HepG2 (cell line): ENCODE measurements around the gene TULP3. TPM values are rescaled to one million over a fixed set of nuclear protein-coding genes. Genes with fewer than 3 reads are reported as not detected.

ENCODE experiments used
- ARNTL ChIP-seq: sonication (generic); formaldehyde crosslinking; IDR thresholded peaks from 2 replicates; pipeline ENCODE4 v1.4.0; 2020; ENCODE audit warnings: mild to moderate bottlenecking, missing genetic modification reagents
- ETV5 ChIP-seq: IDR thresholded peaks from 2 replicates; pipeline ENCODE4 v1.6.1; 2018; ENCODE audit warnings: missing biosample characterization, missing genetic modification reagents, inconsistent platforms, borderline replicate concordance
- FOXP1 ChIP-seq, 2 experiments: fragments of 450-650 bp in 1 of 2; IDR thresholded peaks; 2 replicates each; pipeline ENCODE4 v1.6.1; 2017 to 2018; ENCODE audit warnings: antibody characterized with exemption in 1 of 2
- GATAD2A ChIP-seq: IDR thresholded peaks from 2 replicates; pipeline ENCODE4 v1.6.1; 2016
- HOXD1 ChIP-seq: sonication (generic); formaldehyde crosslinking; IDR thresholded peaks from 2 replicates; pipeline ENCODE4 v1.5.0; 2020; ENCODE audit warnings: missing genetic modification reagents
- MBNL3 ChIP-seq: fragments of 250-450 bp; sonication (Bioruptor Pico); conservative IDR thresholded peaks from 2 replicates; pipeline ENCODE4 v1.8.0; 2022; ENCODE audit warnings: mild to moderate bottlenecking, inconsistent platforms
- MTF2 ChIP-seq: sonication (generic); formaldehyde crosslinking; IDR thresholded peaks from 2 replicates; pipeline ENCODE4 v1.5.0; 2020; ENCODE audit warnings: missing genetic modification reagents, borderline replicate concordance
- NFYC ChIP-seq: IDR thresholded peaks from 2 replicates; pipeline ENCODE4 v1.6.1; 2016; ENCODE audit warnings: missing genetic modification reagents, missing compliant biosample characterization
- NRL ChIP-seq: sonication (generic); formaldehyde crosslinking; IDR thresholded peaks from 2 replicates; pipeline ENCODE4 v1.5.0; 2020; ENCODE audit warnings: missing genetic modification reagents, mild to moderate bottlenecking, moderate library complexity, borderline replicate concordance
- PAF1 ChIP-seq: IDR thresholded peaks from 2 replicates; pipeline ENCODE4 v1.6.1; 2016; ENCODE audit warnings: missing genetic modification reagents, missing compliant biosample characterization
- PHF20 ChIP-seq: sonication (generic); formaldehyde crosslinking; IDR thresholded peaks from 2 replicates; pipeline ENCODE4 v1.5.0; 2020; ENCODE audit warnings: mild to moderate bottlenecking, missing genetic modification reagents
- RBFOX2 ChIP-seq: fragments of 200-400 bp; formaldehyde crosslinking; IDR thresholded peaks from 2 replicates; pipeline ENCODE4 v1.6.1; 2017; ENCODE audit warnings: low read depth, mild to moderate bottlenecking, low read length
- ZNF124 ChIP-seq: sonication (generic); formaldehyde crosslinking; IDR thresholded peaks from 2 replicates; pipeline ENCODE4 v1.4.0; 2020; ENCODE audit warnings: missing genetic modification reagents
- ZNF232 ChIP-seq: sonication (generic); formaldehyde crosslinking; IDR thresholded peaks from 2 replicates; pipeline ENCODE4 v1.4.0; 2020; ENCODE audit warnings: missing genetic modification reagents, borderline replicate concordance
- ZNF317 ChIP-seq: sonication (generic); formaldehyde crosslinking; IDR thresholded peaks from 2 replicates; pipeline ENCODE4 v1.5.0; 2020; ENCODE audit warnings: mild to moderate bottlenecking, missing genetic modification reagents
- ZNF367 ChIP-seq: sonication (generic); formaldehyde crosslinking; IDR thresholded peaks from 2 replicates; pipeline ENCODE4 v1.4.0; 2020; ENCODE audit warnings: missing genetic modification reagents, borderline replicate concordance
- ZNF777 ChIP-seq: sonication (generic); formaldehyde crosslinking; IDR thresholded peaks from 2 replicates; pipeline ENCODE4 v1.4.0; 2020; ENCODE audit warnings: missing genetic modification reagents
- ZNF891 ChIP-seq: sonication (generic); formaldehyde crosslinking; IDR thresholded peaks from 2 replicates; pipeline ENCODE4 v1.5.0; 2020; ENCODE audit warnings: mild to moderate bottlenecking, missing genetic modification reagents
- polyA plus RNA-seq, 8 experiments: library from polyadenylated mRNA; depleted of rRNA in 3 of 8; stranded (reverse) in 7 of 8; unstranded in 1 of 8; fragments of >200 nt; fragmentation: Illumina TruSeq in 4 of 8; extraction: Trizol in 4 of 8; gene quantifications; 2 replicates each; pipeline versions ENCODE4 v1.2.1 to v1.2.3, GENCODE V29; 2011 to 2016; ENCODE audit warnings: low read depth in 4 of 8, missing spikeins in 1 of 8, mixed read lengths in 1 of 8; ENCODE audit not compliant: insufficient read depth in 1 of 8
- total RNA-seq, 5 experiments: library from RNA; depleted of rRNA; stranded (reverse); fragments of >200 nt; fragmentation: Illumina TruSeq; extraction: Trizol; gene quantifications; 2 replicates each; pipeline ENCODE4 v1.2.3, GENCODE V29; 2016; ENCODE audit warnings: low read depth in 1 of 5
- TF ChIP-seq, protein P1 (sequence below): IDR thresholded peaks from 2 replicates; pipeline ENCODE4 v1.6.1; 2018; ENCODE audit warnings: missing genetic modification reagents, mild to moderate bottlenecking, missing compliant biosample characterization
- TF ChIP-seq, protein P2 (sequence below): sonication (generic); formaldehyde crosslinking; IDR thresholded peaks from 2 replicates; pipeline ENCODE4 v1.4.0; 2020; ENCODE audit warnings: missing genetic modification reagents, mild to moderate bottlenecking, borderline replicate concordance
- TF ChIP-seq, protein P3 (sequence below): sonication (generic); formaldehyde crosslinking; IDR thresholded peaks from 2 replicates; pipeline ENCODE4 v1.8.0; 2022; ENCODE audit warnings: missing genetic modification reagents, mild to moderate bottlenecking, borderline replicate concordance
- TF ChIP-seq, protein P4 (sequence below): sonication (generic); formaldehyde crosslinking; IDR thresholded peaks from 2 replicates; pipeline ENCODE4 v1.4.0; 2020; ENCODE audit warnings: missing genetic modification reagents, borderline replicate concordance
- TF ChIP-seq, protein P5 (sequence below): sonication (generic); formaldehyde crosslinking; conservative IDR thresholded peaks from 2 replicates; pipeline ENCODE4 v1.4.0; 2020; ENCODE audit warnings: missing genetic modification reagents

TULP3 gene
- total and polyA plus RNA-seq, 2 of the 13 experiments (the other 11 are each of a cell fraction or from before 2014, with no cell fraction given) = 11.2 to 13.2 TPM

DNA sequence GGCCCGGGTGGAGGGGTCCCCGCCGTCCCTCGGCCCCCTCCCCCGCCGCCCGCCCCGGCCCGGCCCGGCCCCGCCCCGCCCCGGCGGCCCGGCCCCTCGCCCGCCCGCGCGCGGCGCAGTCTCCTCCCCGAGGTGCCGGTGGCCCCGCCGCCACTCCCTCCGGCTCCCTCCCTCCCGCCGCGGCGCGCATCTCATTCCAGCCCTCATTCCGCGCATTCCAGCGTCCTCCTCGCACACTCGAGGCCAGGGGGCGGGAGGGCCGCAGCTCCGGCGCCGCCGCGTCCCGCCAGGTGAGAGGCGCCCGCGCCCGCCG lies 68.5 kb downstream of the TULP3 start, which contains the start of gene TEAD4 (continued):
- TF ChIP-seq, protein P1, sequence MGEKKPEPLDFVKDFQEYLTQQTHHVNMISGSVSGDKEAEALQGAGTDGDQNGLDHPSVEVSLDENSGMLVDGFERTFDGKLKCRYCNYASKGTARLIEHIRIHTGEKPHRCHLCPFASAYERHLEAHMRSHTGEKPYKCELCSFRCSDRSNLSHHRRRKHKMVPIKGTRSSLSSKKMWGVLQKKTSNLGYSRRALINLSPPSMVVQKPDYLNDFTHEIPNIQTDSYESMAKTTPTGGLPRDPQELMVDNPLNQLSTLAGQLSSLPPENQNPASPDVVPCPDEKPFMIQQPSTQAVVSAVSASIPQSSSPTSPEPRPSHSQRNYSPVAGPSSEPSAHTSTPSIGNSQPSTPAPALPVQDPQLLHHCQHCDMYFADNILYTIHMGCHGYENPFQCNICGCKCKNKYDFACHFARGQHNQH (CRISPR knock-in tag) = no peak
- TF ChIP-seq PAF1 = no peak
- TF ChIP-seq PHF20 (CRISPR knock-in tag) = no peak
- TF ChIP-seq HOXD1 = no peak
- TF ChIP-seq ARNTL = no peak; the same call in 1 of the 2 replicates
- TF ChIP-seq ZNF317 (CRISPR knock-in tag) = no peak
- no peak; the same call in 1 of the 2 replicates for TF ChIP-seq ZNF891 (CRISPR knock-in tag)
- TF ChIP-seq, protein P2, sequence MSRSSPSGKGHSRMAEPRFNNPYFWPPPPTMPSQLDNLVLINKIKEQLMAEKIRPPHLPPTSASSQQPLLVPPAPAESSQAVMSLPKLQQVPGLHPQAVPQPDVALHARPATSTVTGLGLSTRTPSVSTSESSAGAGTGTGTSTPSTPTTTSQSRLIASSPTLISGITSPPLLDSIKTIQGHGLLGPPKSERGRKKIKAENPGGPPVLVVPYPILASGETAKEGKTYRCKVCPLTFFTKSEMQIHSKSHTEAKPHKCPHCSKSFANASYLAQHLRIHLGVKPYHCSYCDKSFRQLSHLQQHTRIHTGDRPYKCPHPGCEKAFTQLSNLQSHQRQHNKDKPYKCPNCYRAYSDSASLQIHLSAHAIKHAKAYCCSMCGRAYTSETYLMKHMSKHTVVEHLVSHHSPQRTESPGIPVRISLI (CRISPR knock-in tag) = no peak
- TF ChIP-seq ZNF777 (CRISPR knock-in tag) = no peak; the same call in 1 of the 2 replicates
- TF ChIP-seq ETV5 (CRISPR knock-in tag) = peak; percentile 57
- no peak for TF ChIP-seq ZNF367 (CRISPR knock-in tag)
- TF ChIP-seq MBNL3 (CRISPR knock-in tag) = no peak
- TF ChIP-seq ZNF124 (CRISPR knock-in tag) = no peak
- TF ChIP-seq MTF2 = no peak
- no peak for TF ChIP-seq ZNF232
- no peak; the same call in 1 of the 2 replicates for TF ChIP-seq NFYC (CRISPR knock-in tag)
- TF ChIP-seq, protein P3, sequence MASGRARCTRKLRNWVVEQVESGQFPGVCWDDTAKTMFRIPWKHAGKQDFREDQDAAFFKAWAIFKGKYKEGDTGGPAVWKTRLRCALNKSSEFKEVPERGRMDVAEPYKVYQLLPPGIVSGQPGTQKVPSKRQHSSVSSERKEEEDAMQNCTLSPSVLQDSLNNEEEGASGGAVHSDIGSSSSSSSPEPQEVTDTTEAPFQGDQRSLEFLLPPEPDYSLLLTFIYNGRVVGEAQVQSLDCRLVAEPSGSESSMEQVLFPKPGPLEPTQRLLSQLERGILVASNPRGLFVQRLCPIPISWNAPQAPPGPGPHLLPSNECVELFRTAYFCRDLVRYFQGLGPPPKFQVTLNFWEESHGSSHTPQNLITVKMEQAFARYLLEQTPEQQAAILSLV (CRISPR knock-in tag) = no peak
- TF ChIP-seq GATAD2A = peak; percentile 22; the same call in 1 of the 2 replicates
- no peak for TF ChIP-seq NRL (CRISPR knock-in tag)
- TF ChIP-seq FOXP1 (IDR thresholded peaks at IDR 0.05) = no peak
- TF ChIP-seq FOXP1 (CRISPR knock-in tag; IDR thresholded peaks at IDR 0.05) = peak; percentile 51; the same call in 1 of the 2 replicates
- TF ChIP-seq, protein P4, sequence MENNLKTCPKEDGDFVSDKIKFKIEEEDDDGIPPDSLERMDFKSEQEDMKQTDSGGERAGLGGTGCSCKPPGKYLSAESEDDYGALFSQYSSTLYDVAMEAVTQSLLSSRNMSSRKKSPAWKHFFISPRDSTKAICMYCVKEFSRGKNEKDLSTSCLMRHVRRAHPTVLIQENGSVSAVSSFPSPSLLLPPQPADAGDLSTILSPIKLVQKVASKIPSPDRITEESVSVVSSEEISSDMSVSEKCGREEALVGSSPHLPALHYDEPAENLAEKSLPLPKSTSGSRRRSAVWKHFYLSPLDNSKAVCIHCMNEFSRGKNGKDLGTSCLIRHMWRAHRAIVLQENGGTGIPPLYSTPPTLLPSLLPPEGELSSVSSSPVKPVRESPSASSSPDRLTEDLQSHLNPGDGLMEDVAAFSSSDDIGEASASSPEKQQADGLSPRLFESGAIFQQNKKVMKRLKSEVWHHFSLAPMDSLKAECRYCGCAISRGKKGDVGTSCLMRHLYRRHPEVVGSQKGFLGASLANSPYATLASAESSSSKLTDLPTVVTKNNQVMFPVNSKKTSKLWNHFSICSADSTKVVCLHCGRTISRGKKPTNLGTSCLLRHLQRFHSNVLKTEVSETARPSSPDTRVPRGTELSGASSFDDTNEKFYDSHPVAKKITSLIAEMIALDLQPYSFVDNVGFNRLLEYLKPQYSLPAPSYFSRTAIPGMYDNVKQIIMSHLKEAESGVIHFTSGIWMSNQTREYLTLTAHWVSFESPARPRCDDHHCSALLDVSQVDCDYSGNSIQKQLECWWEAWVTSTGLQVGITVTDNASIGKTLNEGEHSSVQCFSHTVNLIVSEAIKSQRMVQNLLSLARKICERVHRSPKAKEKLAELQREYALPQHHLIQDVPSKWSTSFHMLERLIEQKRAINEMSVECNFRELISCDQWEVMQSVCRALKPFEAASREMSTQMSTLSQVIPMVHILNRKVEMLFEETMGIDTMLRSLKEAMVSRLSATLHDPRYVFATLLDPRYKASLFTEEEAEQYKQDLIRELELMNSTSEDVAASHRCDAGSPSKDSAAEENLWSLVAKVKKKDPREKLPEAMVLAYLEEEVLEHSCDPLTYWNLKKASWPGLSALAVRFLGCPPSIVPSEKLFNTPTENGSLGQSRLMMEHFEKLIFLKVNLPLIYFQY = 0 out of 2 replicates have a peak, but pooled peaks have one; percentile 7
- TF ChIP-seq, protein P5, sequence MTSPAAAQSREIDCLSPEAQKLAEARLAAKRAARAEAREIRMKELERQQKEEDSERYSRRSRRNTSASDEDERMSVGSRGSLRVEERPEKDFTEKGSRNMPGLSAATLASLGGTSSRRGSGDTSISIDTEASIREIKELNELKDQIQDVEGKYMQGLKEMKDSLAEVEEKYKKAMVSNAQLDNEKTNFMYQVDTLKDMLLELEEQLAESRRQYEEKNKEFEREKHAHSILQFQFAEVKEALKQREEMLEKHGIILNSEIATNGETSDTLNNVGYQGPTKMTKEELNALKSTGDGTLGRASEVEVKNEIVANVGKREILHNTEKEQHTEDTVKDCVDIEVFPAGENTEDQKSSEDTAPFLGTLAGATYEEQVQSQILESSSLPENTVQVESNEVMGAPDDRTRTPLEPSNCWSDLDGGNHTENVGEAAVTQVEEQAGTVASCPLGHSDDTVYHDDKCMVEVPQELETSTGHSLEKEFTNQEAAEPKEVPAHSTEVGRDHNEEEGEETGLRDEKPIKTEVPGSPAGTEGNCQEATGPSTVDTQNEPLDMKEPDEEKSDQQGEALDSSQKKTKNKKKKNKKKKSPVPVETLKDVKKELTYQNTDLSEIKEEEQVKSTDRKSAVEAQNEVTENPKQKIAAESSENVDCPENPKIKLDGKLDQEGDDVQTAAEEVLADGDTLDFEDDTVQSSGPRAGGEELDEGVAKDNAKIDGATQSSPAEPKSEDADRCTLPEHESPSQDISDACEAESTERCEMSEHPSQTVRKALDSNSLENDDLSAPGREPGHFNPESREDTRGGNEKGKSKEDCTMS = no peak
- TF ChIP-seq RBFOX2 = no peak
